AG04450 (cell line): ENCODE measurements around the gene PLA2G4C. TPM values are rescaled to one million over a fixed set of nuclear protein-coding genes. Genes with fewer than 3 reads are reported as not detected.

ENCODE experiments used
- CTCF ChIA-PET: fragments of 300-600, 350-600 bp; formaldehyde crosslinking; extraction: SDS; loops from one replicate; lab custom pipeline; 2022; ENCODE audit warnings: antibody characterized with exemption, inconsistent platforms; lab: Charles Lee
- POLR2A ChIA-PET: fragments of 350-600 bp; formaldehyde crosslinking; extraction: SDS; loops from one replicate; lab custom pipeline; 2021; ENCODE audit warnings: antibody characterized with exemption, inconsistent platforms; lab: Yijun Ruan, JAX
- DNase-seq: peaks from one replicate; pipeline ENCODE4 v3.0.0-alpha.2; 2011; ENCODE audit warnings: low read depth, low spot score
- H3K27ac ChIP-seq: one replicate; pipeline ENCODE4 v1.5.1; 2012; ENCODE audit warnings: low read depth, low read length, control low read depth
- H3K27me3 ChIP-seq: one replicate; pipeline ENCODE4 v1.6.0; 2012; ENCODE audit warnings: low read length; ENCODE audit not compliant: control insufficient read depth, insufficient read depth
- H3K4me3 ChIP-seq: 2 replicates; pipeline ENCODE4 v1.5.1; 2011; ENCODE audit warnings: mild to moderate bottlenecking, low read depth, low read length, control low read depth
- H3K9me3 ChIP-seq: 2 replicates; pipeline ENCODE4 v1.5.1; 2012; ENCODE audit warnings: low read length; ENCODE audit not compliant: control insufficient read depth, insufficient read depth
- CTCF ChIP-seq: IDR thresholded peaks from 2 replicates; pipeline ENCODE4 v1.5.1; 2011; ENCODE audit warnings: low read depth, low read length, control low read depth, inconsistent platforms
- polyA plus RNA-seq: library from polyadenylated mRNA; depleted of rRNA; stranded (reverse); fragments of >200 nt; gene quantifications from 2 replicates; pipeline ENCODE4 v1.2.3, GENCODE V29; 2011

The PLA2G4C gene
- polyA plus RNA-seq, 1 experiment = 8.0 TPM

GRCh38 chr19:48136547-48136946 lies 25.9 kb upstream of the PLA2G4C start:
- CTCF ChIA-PET = no interaction called here
- H3K27me3 ChIP-seq = no peaks in the 10 kb centered on the region
- DNase-seq = no peak
- no peak for TF ChIP-seq CTCF
- H3K9me3 ChIP-seq = no peaks in the 10 kb centered on the region
- POLR2A ChIA-PET = no interaction called here
- no peak overlapping the region for H3K4me3 ChIP-seq
- no peak overlapping the region for H3K27ac ChIP-seq

GRCh38 chr19:48135411-48135810 lies 24.8 kb upstream of the PLA2G4C start:
- Histone ChIP-seq H3K9me3 (no peaks in the 10 kb centered on the region), H3K27me3 (no peaks in the 10 kb centered on the region), H3K4me3 (no peak overlapping the region), H3K27ac (no peak overlapping the region)
- DNase-seq = no peak
- ChIA-PET CTCF (no interaction called here), POLR2A (no interaction called here)
- TF ChIP-seq CTCF = no peak

GRCh38 chr19:48133094-48133493 lies 22.5 kb upstream of the PLA2G4C start:
- Histone ChIP-seq H3K27ac (no peak overlapping the region), H3K9me3 (no peaks in the 10 kb centered on the region), H3K4me3 (no peak overlapping the region), H3K27me3 (no peaks in the 10 kb centered on the region)
- DNase-seq = no peak
- TF ChIP-seq CTCF = no peak
- CTCF ChIA-PET = no interaction called here
- POLR2A ChIA-PET = no interaction called here

GRCh38 chr19:48127561-48127960 lies 16.9 kb upstream of the PLA2G4C start:
- H3K9me3 ChIP-seq = no peaks in the 10 kb centered on the region
- ChIA-PET POLR2A (no interaction called here), CTCF (no interaction called here)
- no peak overlapping the region for H3K4me3 ChIP-seq
- no peak for TF ChIP-seq CTCF
- H3K27me3 ChIP-seq = no peaks in the 10 kb centered on the region
- H3K27ac ChIP-seq = no peak overlapping the region
- DNase-seq = no peak

- no peaks in the 10 kb centered on the region for H3K27me3 ChIP-seq
- peaks cover 10% of the 10 kb centered on the region for H3K9me3 ChIP-seq
- H3K4me3 ChIP-seq = no peak overlapping the region
- peak; percentile 15 for DNase-seq
- CTCF ChIA-PET = interaction anchor here (0.6 to 1.8 kb wide), 4 partner anchors 17 to 161 kb away, joined by 3 to 10 read pairs (median 4); no protein-coding TSS in a partner anchor
- TF ChIP-seq CTCF = peak; percentile 48
- H3K27ac ChIP-seq = no peak overlapping the region
- POLR2A ChIA-PET = interaction anchor here (1.4 kb wide), 1 partner anchor 13 kb away, joined by 11 read pairs; the partner anchor contains the start of gene PLA2G4C
Measured at GRCh38 chr19:48123907-48124651, 13.5 kb upstream of the PLA2G4C start.
